ENCODE data around the gene UGT1A10.

GRCh38 chr2:233816771-233817170 lies 180.5 kb downstream of the UGT1A10 start:
- no peak for TF ChIP-seq CTCF (IDR thresholded peaks at IDR 0.05; ENCODE audit: low read depth, low read length)
- no peak for TF ChIP-seq POLR2A (IDR thresholded peaks at IDR 0.05; ENCODE audit: extremely low read depth, insufficient read length)
